HEK293T (cell line): ENCODE results near the gene RUFY4.

Source experiments
- ARNT ChIP-seq: fragments of 450-650 bp; IDR thresholded peaks from 2 replicates; pipeline ENCODE4 v1.6.1; 2017; ENCODE audit warnings: mild to moderate bottlenecking
- BHLHE40 ChIP-seq: fragments of 450-650 bp; IDR thresholded peaks from 2 replicates; pipeline ENCODE4 v1.6.1; 2016; ENCODE audit warnings: mild to moderate bottlenecking, moderate library complexity, borderline replicate concordance
- SP1 ChIP-seq: fragments of 450-650 bp; IDR thresholded peaks from 2 replicates; pipeline ENCODE4 v1.6.1; 2017

GRCh38 chr2:218130377-218130776, 61.3 kb downstream of the RUFY4 start:
- TF ChIP-seq BHLHE40 = no peak
- TF ChIP-seq ARNT = no peak
- TF ChIP-seq SP1 = no peak
